ENCODE measurements around the gene INPP5A.
"Not testable (repeated sequence)": the region's sequence is repeated elsewhere in the genome, so short reads cannot be mapped to it uniquely, and the experiment has no call there.

The INPP5A gene

GRCh38 chr10:132813560-132814468 lies 276.2 kb downstream of the INPP5A start:
- no peak overlapping the region for H3K27ac ChIP-seq (ENCODE audit: low read depth, low read length)
- 90% methylated on average over 24 of the region's 28 CpGs for WGBS
- H3K36me3 ChIP-seq (ENCODE audit: insufficient read depth, low read length): no peaks in the 10 kb centered on the region
- H3K9me3 ChIP-seq (ENCODE audit: insufficient read depth, low read depth, low read length): no peaks in the 10 kb centered on the region
- no peaks in the 10 kb centered on the region for H3K4me1 ChIP-seq (ENCODE audit: insufficient read depth, low read length)
- no peaks in the 10 kb centered on the region for H3K27me3 ChIP-seq (ENCODE audit: insufficient read depth, low read length)
- H3K9ac ChIP-seq (ENCODE audit: low read depth, low read length): no peak overlapping the region
- H3K4me3 ChIP-seq (ENCODE audit: low read length): no peak overlapping the region

- Histone ChIP-seq H3K27me3 (ENCODE audit: insufficient read depth, low read length) (no peaks in the 10 kb centered on the region), H3K36me3 (ENCODE audit: insufficient read depth, low read length) (no peaks in the 10 kb centered on the region), H3K9ac (ENCODE audit: low read depth, low read length) (no peak overlapping the region), H3K27ac (ENCODE audit: low read depth, low read length) (no peak overlapping the region), H3K4me1 (ENCODE audit: insufficient read depth, low read length) (no peaks in the 10 kb centered on the region), H3K9me3 (ENCODE audit: insufficient read depth, low read depth, low read length) (no peaks in the 10 kb centered on the region), H3K4me3 (ENCODE audit: low read length) (no peak overlapping the region)
- WGBS: 89% methylated on average over 16 of the region's 16 CpGs
These were observed 276.9 kb downstream of the INPP5A start for GRCh38 chr10:132814469-132814856.

- WGBS: 94% methylated on average over 18 of the region's 18 CpGs
- Histone ChIP-seq H3K36me3 (ENCODE audit: insufficient read depth, low read length) (no peaks in the 10 kb centered on the region), H3K27ac (ENCODE audit: low read depth, low read length) (no peak overlapping the region), H3K27me3 (ENCODE audit: insufficient read depth, low read length) (no peaks in the 10 kb centered on the region), H3K9me3 (ENCODE audit: insufficient read depth, low read depth, low read length) (0 out of 2 replicates have a peak, but pooled peaks cover 6% of the 10 kb centered on the region), H3K4me3 (ENCODE audit: low read length) (no peak overlapping the region), H3K4me1 (ENCODE audit: insufficient read depth, low read length) (no peaks in the 10 kb centered on the region), H3K9ac (ENCODE audit: low read depth, low read length) (no peak overlapping the region)
These were observed 277.7 kb downstream of the INPP5A start for GRCh38 chr10:132815168-132815857.

- no peaks in the 10 kb centered on the region for H3K27me3 ChIP-seq (ENCODE audit: insufficient read depth, low read length)
- no peaks in the 10 kb centered on the region for H3K36me3 ChIP-seq (ENCODE audit: insufficient read depth, low read length)
- H3K4me1 ChIP-seq (ENCODE audit: insufficient read depth, low read length): no peaks in the 10 kb centered on the region
- no peak overlapping the region for H3K9ac ChIP-seq (ENCODE audit: low read depth, low read length)
- H3K9me3 ChIP-seq (ENCODE audit: insufficient read depth, low read depth, low read length): peaks cover 7% of the 10 kb centered on the region; the same call in 1 of the 2 replicates
- 94% methylated on average over 12 of the region's 12 CpGs for WGBS
- no peak overlapping the region for H3K4me3 ChIP-seq (ENCODE audit: low read length)
- no peak overlapping the region for H3K27ac ChIP-seq (ENCODE audit: low read depth, low read length)
These were observed 279.1 kb downstream of the INPP5A start for GRCh38 chr10:132816718-132817117.

DNA sequence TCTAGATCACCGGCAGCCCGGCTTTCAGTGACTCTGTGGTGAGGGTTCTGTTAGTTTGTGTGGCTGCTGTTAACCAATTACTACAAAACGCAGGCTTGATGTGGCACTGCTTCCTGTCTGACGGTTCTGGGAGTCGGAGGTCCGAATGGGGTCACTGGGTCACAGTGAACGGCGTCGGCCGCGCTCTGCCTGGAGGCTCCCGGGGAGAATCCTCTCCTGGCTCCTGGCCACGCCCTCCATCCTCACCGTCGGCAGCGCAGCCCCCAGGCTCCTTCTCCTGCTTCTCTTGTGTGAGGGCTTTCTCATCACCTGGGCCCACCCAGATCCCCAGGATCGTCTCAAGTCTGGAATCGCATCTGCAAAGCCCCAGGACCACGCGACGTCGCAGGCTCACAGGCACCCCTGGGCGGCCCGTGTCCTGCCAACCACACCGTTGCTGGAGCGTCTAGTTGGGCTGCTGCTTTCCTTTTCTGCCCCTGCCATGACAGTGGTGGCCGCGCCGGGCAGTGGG lies 280.2 kb downstream of the INPP5A start:
- H3K9me3 ChIP-seq (ENCODE audit: insufficient read depth, low read depth, low read length): peaks cover 8% of the 10 kb centered on the region; the same call in 1 of the 2 replicates
- no peaks in the 10 kb centered on the region for H3K36me3 ChIP-seq (ENCODE audit: insufficient read depth, low read length)
- H3K4me1 ChIP-seq (ENCODE audit: insufficient read depth, low read length): no peaks in the 10 kb centered on the region
- H3K4me3 ChIP-seq (ENCODE audit: low read length): no peak overlapping the region
- H3K9ac ChIP-seq (ENCODE audit: low read depth, low read length): no peak overlapping the region
- H3K27ac ChIP-seq (ENCODE audit: low read depth, low read length): no peak overlapping the region
- 90% methylated on average over 26 of the region's 29 CpGs for WGBS
- no peaks in the 10 kb centered on the region for H3K27me3 ChIP-seq (ENCODE audit: insufficient read depth, low read length)

DNA sequence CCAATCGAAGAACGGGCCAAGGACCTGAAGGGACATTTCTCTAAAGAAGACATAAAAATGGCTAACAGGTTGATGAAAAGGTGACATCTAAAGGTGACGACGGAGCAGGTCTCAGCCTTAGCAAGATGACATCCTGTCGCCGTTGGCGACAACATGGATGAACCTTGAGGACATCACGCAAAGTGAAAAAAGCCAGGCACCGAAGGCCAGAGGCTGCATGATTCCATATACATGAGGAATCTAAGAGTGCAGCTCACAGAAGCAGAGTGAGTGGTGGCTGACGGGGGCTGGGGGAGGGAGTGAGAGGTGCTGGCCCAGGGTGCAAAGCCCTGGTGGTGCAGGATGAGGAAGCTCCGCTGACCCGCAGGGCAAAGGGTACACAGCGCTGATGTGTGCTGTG lies 282.5 kb downstream of the INPP5A start:
- H3K9ac ChIP-seq (ENCODE audit: low read depth, low read length): no peak overlapping the region
- 91% methylated on average over 13 of the region's 13 CpGs for WGBS
- H3K9me3 ChIP-seq (ENCODE audit: insufficient read depth, low read depth, low read length): peaks cover 12% of the 10 kb centered on the region; the same call in 1 of the 2 replicates
- H3K4me1 ChIP-seq (ENCODE audit: insufficient read depth, low read length): no peaks in the 10 kb centered on the region
- no peaks in the 10 kb centered on the region for H3K27me3 ChIP-seq (ENCODE audit: insufficient read depth, low read length)
- H3K27ac ChIP-seq (ENCODE audit: low read depth, low read length): no peak overlapping the region
- H3K36me3 ChIP-seq (ENCODE audit: insufficient read depth, low read length): no peaks in the 10 kb centered on the region
- H3K4me3 ChIP-seq (ENCODE audit: low read length): no peak overlapping the region

- H3K27me3 ChIP-seq (ENCODE audit: insufficient read depth, low read length); H3K4me3 ChIP-seq (ENCODE audit: low read length); H3K27ac ChIP-seq (ENCODE audit: low read depth, low read length); H3K9ac ChIP-seq (ENCODE audit: low read depth, low read length); H3K4me1 ChIP-seq (ENCODE audit: insufficient read depth, low read length); H3K36me3 ChIP-seq (ENCODE audit: insufficient read depth, low read length): not testable (repeated sequence)
- peaks cover 24% of the 10 kb centered on the region for H3K9me3 ChIP-seq (ENCODE audit: insufficient read depth, low read depth, low read length)
- 87% methylated on average over 34 of the region's 34 CpGs for WGBS
These were observed 288.4 kb downstream of the INPP5A start for GRCh38 chr10:132825783-132826523.

- 95% methylated on average over 36 of the region's 36 CpGs for WGBS
- H3K27ac ChIP-seq (ENCODE audit: low read depth, low read length): no peak overlapping the region
- no peaks in the 10 kb centered on the region for H3K4me1 ChIP-seq (ENCODE audit: insufficient read depth, low read length)
- H3K36me3 ChIP-seq (ENCODE audit: insufficient read depth, low read length): no peaks in the 10 kb centered on the region
- peaks cover 22% of the 10 kb centered on the region for H3K9me3 ChIP-seq (ENCODE audit: insufficient read depth, low read depth, low read length)
- H3K27me3 ChIP-seq (ENCODE audit: insufficient read depth, low read length): no peaks in the 10 kb centered on the region
- H3K4me3 ChIP-seq (ENCODE audit: low read length): no peak overlapping the region
- no peak overlapping the region for H3K9ac ChIP-seq (ENCODE audit: low read depth, low read length)
These were observed 289.2 kb downstream of the INPP5A start for GRCh38 chr10:132826524-132827422.

GRCh38 chr10:132827423-132827789 lies 289.8 kb downstream of the INPP5A start:
- Histone ChIP-seq H3K27ac (ENCODE audit: low read depth, low read length) (no peak overlapping the region), H3K36me3 (ENCODE audit: insufficient read depth, low read length) (no peaks in the 10 kb centered on the region), H3K27me3 (ENCODE audit: insufficient read depth, low read length) (no peaks in the 10 kb centered on the region; the same call in 1 of the 2 replicates), H3K4me3 (ENCODE audit: low read length) (no peak overlapping the region), H3K9ac (ENCODE audit: low read depth, low read length) (no peak overlapping the region), H3K4me1 (ENCODE audit: insufficient read depth, low read length) (no peaks in the 10 kb centered on the region), H3K9me3 (ENCODE audit: insufficient read depth, low read depth, low read length) (peaks cover 22% of the 10 kb centered on the region)
- WGBS: 94% methylated on average over 13 of the region's 13 CpGs

GRCh38 chr10:132827861-132828539 lies 290.4 kb downstream of the INPP5A start:
- Histone ChIP-seq H3K9ac (ENCODE audit: low read depth, low read length) (no peak overlapping the region), H3K4me1 (ENCODE audit: insufficient read depth, low read length) (no peaks in the 10 kb centered on the region), H3K27ac (ENCODE audit: low read depth, low read length) (no peak overlapping the region), H3K36me3 (ENCODE audit: insufficient read depth, low read length) (no peaks in the 10 kb centered on the region), H3K9me3 (ENCODE audit: insufficient read depth, low read depth, low read length) (peaks cover 19% of the 10 kb centered on the region), H3K27me3 (ENCODE audit: insufficient read depth, low read length) (no peaks in the 10 kb centered on the region; the same call in 1 of the 2 replicates), H3K4me3 (ENCODE audit: low read length) (no peak overlapping the region)
- 94% methylated on average over 28 of the region's 29 CpGs for WGBS

All from HUES64 (cell line).